Skin epidermis (tissue), 12 donors: ENCODE measurements around the gene KRT5.
"Not testable (repeated sequence)": the region's sequence is repeated elsewhere in the genome, so short reads cannot be mapped to it uniquely, and the experiment has no call there.

Experiments
- H3K27ac ChIP-seq, 21 experiments: fragments of 200-600 bp; sonication (generic) in 11 of 21; one replicate each; pipeline ENCODE4 v1.5.0; 2020; ENCODE audit warnings: mild to moderate bottlenecking in 3 of 21, inconsistent platforms in 2 of 21, moderate library complexity in 2 of 21
- H3K4me3 ChIP-seq, 7 experiments: fragments of 200-600 bp; sonication (generic) in 2 of 7; one replicate each; pipeline ENCODE4 v1.5.0; 2020; ENCODE audit warnings: inconsistent platforms in 2 of 7, mild to moderate bottlenecking in 2 of 7, moderate library complexity in 1 of 7

Gene KRT5

GRCh38 chr12:52500574-52500973, 19.6 kb downstream of the KRT5 start:
- H3K4me3 ChIP-seq, H3K27ac ChIP-seq: not testable (repeated sequence)

GRCh38 chr12:52499806-52500560, 20.2 kb downstream of the KRT5 start:
- Histone ChIP-seq H3K27ac (no peak overlapping the region), H3K4me3 (no peak overlapping the region)

- no peak overlapping the region for H3K27ac ChIP-seq
- H3K4me3 ChIP-seq = no peak overlapping the region
These were observed 21.2 kb downstream of the KRT5 start for GRCh38 chr12:52498946-52499345.

- Histone ChIP-seq H3K4me3 (no peak overlapping the region), H3K27ac (no peak overlapping the region)
These were observed 22.2 kb downstream of the KRT5 start for GRCh38 chr12:52497975-52498374.

GRCh38 chr12:52496590-52497071, 23.6 kb downstream of the KRT5 start:
- Histone ChIP-seq H3K4me3 (no peak overlapping the region), H3K27ac (peak overlapping the region in 18 of 21 experiments; percentile 16 to 82 (median 65))

- H3K4me3 ChIP-seq = no peak overlapping the region
- peak overlapping the region in 19 of 21 experiments; percentile 16 to 82 (median 68) for H3K27ac ChIP-seq
These were observed 24.1 kb downstream of the KRT5 start for GRCh38 chr12:52496054-52496453.

- Histone ChIP-seq H3K27ac (peak overlapping the region in 17 of 21 experiments; percentile 16 to 82 (median 70)), H3K4me3 (no peak overlapping the region)
These were observed 24.8 kb downstream of the KRT5 start for GRCh38 chr12:52495389-52495788.

- Histone ChIP-seq H3K27ac (peak overlapping the region in 14 of 21 experiments; percentile 21 to 82 (median 70)), H3K4me3 (no peak overlapping the region)
These were observed 25.7 kb downstream of the KRT5 start for GRCh38 chr12:52494518-52494917.

- Histone ChIP-seq H3K4me3 (no peak overlapping the region), H3K27ac (peak overlapping the region in 15 of 21 experiments; percentile 21 to 82 (median 69))
These were observed 26.1 kb downstream of the KRT5 start for GRCh38 chr12:52494100-52494499.

- Histone ChIP-seq H3K27ac (peak within 1 kb of the TSS in 20 of 21 experiments; percentile 33 to 82 (median 68)), H3K4me3 (peak within 1 kb of the TSS; percentile 19 to 37 (median 28))
These were observed 27.0 kb downstream of the KRT5 start, which contains the start of gene KRT6A for GRCh38 chr12:52493172-52493571. KRT6A (minus strand) TSS chr12:52493257; CDS start chr12:52493188, 69 bp downstream.

- Histone ChIP-seq H3K4me3 (peak overlapping the region; percentile 19 to 37 (median 28)), H3K27ac (peak overlapping the region in 14 of 21 experiments; percentile 1 to 67 (median 50))
These were observed 27.8 kb downstream of the KRT5 start for GRCh38 chr12:52492405-52492804.

- Histone ChIP-seq H3K4me3 (peak overlapping the region; percentile 19 to 37 (median 28)), H3K27ac (peak overlapping the region in 6 of 21 experiments; percentile 23 to 60 (median 36))
These were observed 28.7 kb downstream of the KRT5 start for GRCh38 chr12:52491495-52491894.

GRCh38 chr12:52488736-52489135, 31.5 kb downstream of the KRT5 start:
- H3K27ac ChIP-seq = no peak overlapping the region

GRCh38 chr12:52487744-52488443, 32.3 kb downstream of the KRT5 start:
- H3K27ac ChIP-seq, H3K4me3 ChIP-seq: not testable (repeated sequence)

More at GRCh38 chr12:52488736-52489135, 31.5 kb downstream of the KRT5 start:
- H3K4me3 ChIP-seq = no peak overlapping the region

GRCh38 chr12:52487211-52487610, 33.0 kb downstream of the KRT5 start:
- Histone ChIP-seq H3K27ac (no peak overlapping the region), H3K4me3 (no peak overlapping the region)

GRCh38 chr12:52486166-52487105, 33.8 kb downstream of the KRT5 start:
- Histone ChIP-seq H3K27ac (no peak overlapping the region), H3K4me3 (no peak overlapping the region)

GRCh38 chr12:52480073-52480472, 40.1 kb downstream of the KRT5 start:
- no peak overlapping the region for H3K4me3 ChIP-seq
- no peak overlapping the region for H3K27ac ChIP-seq

- H3K27ac ChIP-seq = no peak overlapping the region
- H3K4me3 ChIP-seq = no peak overlapping the region
These were observed 42.5 kb downstream of the KRT5 start for GRCh38 chr12:52477651-52478050.

- no peak overlapping the region for H3K27ac ChIP-seq
- H3K4me3 ChIP-seq = no peak overlapping the region
These were observed 46.0 kb downstream of the KRT5 start for GRCh38 chr12:52474212-52474611.

- Histone ChIP-seq H3K4me3 (no peak within 1 kb of the TSS), H3K27ac (no peak within 1 kb of the TSS)
These were observed 46.4 kb downstream of the KRT5 start, which contains the start of gene KRT6C for GRCh38 chr12:52473768-52474167. KRT6C (minus strand) TSS chr12:52473805; CDS start chr12:52473737, 68 bp downstream.
